Measurements from ENCODE around the gene RNFT2. TPM values are rescaled to one million over a fixed set of nuclear protein-coding genes. Genes with fewer than 3 reads are reported as not detected.

The RNFT2 gene
- total RNA-seq, 1 donor from 2014 or later = 8.6 TPM

DNA sequence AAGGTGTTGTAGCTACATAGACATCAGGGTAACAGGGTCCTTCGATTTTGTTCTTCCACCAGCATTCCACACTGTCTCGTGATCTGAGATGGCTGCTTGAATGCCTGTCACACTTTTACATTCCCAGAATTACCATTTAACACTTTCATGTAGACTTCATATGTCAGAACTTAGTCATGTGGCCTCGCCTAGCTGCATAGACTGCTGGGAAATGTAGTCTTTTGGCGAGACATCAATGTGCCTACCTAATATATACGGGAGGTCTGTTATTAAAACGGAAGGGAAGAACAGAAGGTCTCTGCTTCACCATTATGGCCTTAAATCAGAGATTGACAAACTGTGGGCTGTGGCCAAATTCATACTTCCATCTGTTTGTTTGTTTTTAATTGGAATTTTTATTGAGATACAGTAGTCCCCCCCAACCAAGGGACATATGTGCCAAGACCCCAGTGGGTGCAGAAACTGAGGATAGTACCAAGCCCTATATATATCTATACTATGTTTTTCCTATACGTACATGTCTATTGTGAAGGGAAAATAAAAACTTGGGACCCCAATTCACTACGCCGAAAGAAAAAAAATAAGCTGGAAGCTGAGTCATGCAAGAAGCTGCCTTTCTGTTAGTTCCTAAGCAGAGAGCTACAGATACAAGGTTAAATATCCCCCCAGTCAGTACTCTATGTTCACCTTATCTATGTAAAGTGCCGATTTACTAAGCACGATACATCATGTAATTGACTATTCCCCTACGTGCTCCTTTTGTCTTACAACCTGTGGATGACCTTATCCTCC, 154.4 kb downstream of the RNFT2 start:
- intact Hi-C loops (cut with micrococcal nuclease) = no loop called here

DNA sequence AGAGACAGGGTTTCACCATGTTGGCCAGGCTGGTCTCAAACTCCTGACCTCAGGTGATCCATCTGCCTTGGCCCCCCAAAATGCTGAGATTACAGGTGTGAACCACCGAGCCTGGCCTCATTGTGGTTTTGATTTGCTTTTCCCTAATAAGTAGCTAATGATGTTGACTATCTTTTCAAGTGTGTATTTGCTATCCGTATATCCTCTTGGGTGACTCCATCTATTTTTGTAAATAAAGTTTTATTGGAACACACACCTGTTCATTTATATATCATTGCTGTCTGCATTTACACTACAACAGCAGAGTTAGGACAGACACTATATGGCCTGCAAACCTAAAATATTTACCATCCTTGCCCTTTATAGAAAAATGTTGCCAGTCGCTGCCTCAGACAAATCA, 156.8 kb downstream of the RNFT2 start:
- intact Hi-C loops (cut with micrococcal nuclease) = no loop called here

DNA sequence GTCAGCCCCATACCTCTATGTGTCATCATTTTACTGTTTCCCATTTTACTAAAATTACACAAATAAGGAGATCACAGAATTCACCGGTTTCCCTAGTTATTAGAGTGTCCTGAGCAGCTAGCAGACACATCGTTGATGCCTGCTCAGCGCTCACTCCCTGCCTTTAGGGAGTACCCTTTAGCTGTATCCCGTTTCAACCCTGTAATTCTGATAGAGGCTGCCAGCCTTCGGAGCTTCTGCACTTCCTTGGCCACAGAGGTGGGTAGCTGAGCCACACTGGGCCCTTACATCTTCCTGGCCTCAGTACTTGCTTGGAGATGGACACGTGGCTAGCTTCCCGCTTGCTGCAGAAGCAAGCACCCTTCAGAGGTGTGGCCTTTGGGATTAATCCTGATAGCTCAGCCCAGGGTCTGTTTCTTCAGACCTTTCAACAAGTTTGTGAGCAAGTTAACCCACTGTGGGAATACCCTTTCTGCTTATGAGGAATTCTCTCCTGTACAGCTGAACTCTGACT, 158.4 kb downstream of the RNFT2 start:
- intact Hi-C loops (cut with micrococcal nuclease) = no loop called here

DNA sequence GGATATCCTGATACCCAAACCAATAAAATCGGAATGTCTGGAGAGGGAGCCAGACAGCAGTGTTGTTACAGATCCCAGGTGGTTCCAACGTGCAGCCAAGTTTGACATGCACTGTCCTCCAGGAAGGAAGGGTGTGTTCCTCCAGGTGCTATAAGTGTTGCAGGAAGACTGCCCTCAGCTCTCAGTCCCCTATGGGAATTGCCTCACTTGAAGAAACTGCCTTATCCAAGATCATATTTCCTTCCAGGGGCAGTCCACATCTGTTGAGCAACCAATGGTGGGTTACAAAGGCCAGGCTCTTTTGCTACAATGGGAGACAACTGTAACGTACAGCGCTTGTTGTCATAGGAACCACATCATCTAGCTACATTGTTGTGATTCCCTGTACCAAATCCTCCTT, 159.4 kb downstream of the RNFT2 start:
- intact Hi-C loops (cut with micrococcal nuclease) = no loop called here

DNA sequence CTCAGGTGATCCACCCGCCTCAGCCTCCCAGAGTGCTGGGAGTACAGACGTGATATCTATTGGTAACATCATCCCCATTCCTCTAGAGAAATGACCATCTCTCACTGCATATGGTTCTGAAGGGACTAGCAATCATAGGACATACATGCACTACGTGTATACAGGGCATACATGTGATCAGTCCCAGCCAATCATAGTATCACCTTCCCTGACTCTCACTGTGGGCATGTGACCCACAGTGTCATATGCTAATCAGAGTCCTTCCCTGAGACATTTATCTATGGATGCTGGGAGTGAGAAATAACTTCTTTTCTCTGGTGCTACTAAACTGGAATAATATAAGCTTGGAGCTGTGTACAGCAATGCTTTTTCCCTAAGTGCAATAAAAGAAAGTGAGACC, 160.6 kb downstream of the RNFT2 start:
- intact Hi-C loops (cut with micrococcal nuclease) = no loop called here

DNA sequence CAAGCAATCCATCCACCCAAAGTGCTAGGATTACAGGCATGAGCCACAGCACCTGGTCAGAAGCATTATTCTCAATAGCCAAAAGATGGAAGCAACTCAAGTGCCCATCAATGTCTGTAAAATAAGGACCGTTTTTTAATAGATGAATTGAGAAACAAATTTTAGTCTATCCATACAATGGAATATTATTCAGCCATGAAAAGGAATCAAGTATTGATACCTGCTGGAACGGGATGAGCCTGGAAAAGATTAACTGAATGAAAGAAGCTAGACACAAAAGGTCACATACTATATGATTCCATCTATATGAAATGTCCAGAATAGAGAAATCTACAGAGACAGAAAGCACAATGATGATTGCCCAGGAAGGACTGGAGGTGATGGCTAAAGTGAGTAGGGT, 163.5 kb downstream of the RNFT2 start:
- intact Hi-C loops (cut with micrococcal nuclease) = no loop called here

Other genes starting within 250 kb of the RNFT2 start
- gene MAP1LC3B2, start 178.9 kb upstream of the RNFT2 start, total RNA-seq = 0.50 and 0.77 TPM in 2 replicates
- 24.9 and 30.3 TPM in 2 replicates for gene SPRING1, start 246 bp upstream of the RNFT2 start, total RNA-seq
- not detected in 2 replicates for gene HRK, start 143.1 kb downstream of the RNFT2 start, total RNA-seq
- gene FBXW8, start 172.6 kb downstream of the RNFT2 start, total RNA-seq = 6.2 and 6.3 TPM in 2 replicates

Data from T-helper 2 cell treated with Interferon-gamma antibody and Interleukin-4, amounts not matched to agents 100 ng/mL and 5 ng/mL, for 36 hours (primary cell).